GM18505 (cell line): ENCODE data around the gene ACP5.
A peak's percentile ranks its signal among the peaks of the same experiment; 100 is the strongest.
"Not testable (repeated sequence)": the region's sequence is repeated elsewhere in the genome, so short reads cannot be mapped to it uniquely, and the experiment has no call there.

Experiments used
- ATAC-seq: cut with Tn5 transposase; IDR thresholded peaks from one replicate; pipeline ENCODE4 v1.9.1; 2021; ENCODE audit not compliant: unreplicated experiment
- POLR2A ChIP-seq: IDR thresholded peaks from 4 replicates; pipeline ENCODE4 v1.6.1; 2011; ENCODE audit warnings: borderline replicate concordance; ENCODE audit not compliant: insufficient read depth, insufficient read length; ENCODE audit errors: extremely low read depth

Gene ACP5

GRCh38 chr19:11570039-11570462 lies 7.4 kb downstream of the ACP5 start:
- no peak for TF ChIP-seq POLR2A
- ATAC-seq: no peak

DNA sequence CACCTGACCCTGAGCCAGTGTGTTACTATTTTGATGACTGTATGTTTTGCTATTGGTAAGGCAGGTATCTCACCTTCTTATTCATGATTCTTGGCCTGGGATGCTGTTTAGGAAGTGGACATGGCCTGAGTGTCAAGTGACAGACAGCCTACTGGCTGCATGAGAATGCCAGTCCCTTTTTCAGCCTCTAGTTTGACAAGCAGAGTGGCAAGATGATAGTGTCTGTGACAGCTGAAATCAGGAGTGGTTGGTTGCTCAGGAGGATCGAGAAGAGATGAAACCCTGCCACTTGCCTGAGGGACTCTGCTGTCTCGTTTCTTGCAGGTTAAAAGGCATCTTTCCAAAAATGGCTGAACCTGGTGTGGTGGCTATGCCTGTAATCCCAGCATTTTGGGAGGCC lies 11.3 kb downstream of the ACP5 start:
- TF ChIP-seq POLR2A: no peak
- ATAC-seq: no peak

GRCh38 chr19:11565649-11565980 lies 11.8 kb downstream of the ACP5 start:
- ATAC-seq: not testable (repeated sequence)

- ATAC-seq: not testable (repeated sequence)
These were observed 13.2 kb downstream of the ACP5 start for GRCh38 chr19:11564082-11564807.

GRCh38 chr19:11563532-11563931 lies 13.9 kb downstream of the ACP5 start:
- TF ChIP-seq POLR2A: no peak
- ATAC-seq: no peak

- ATAC-seq: no peak
- TF ChIP-seq POLR2A: peak; percentile 17
These were observed 16.9 kb downstream of the ACP5 start for GRCh38 chr19:11560404-11561051.

DNA sequence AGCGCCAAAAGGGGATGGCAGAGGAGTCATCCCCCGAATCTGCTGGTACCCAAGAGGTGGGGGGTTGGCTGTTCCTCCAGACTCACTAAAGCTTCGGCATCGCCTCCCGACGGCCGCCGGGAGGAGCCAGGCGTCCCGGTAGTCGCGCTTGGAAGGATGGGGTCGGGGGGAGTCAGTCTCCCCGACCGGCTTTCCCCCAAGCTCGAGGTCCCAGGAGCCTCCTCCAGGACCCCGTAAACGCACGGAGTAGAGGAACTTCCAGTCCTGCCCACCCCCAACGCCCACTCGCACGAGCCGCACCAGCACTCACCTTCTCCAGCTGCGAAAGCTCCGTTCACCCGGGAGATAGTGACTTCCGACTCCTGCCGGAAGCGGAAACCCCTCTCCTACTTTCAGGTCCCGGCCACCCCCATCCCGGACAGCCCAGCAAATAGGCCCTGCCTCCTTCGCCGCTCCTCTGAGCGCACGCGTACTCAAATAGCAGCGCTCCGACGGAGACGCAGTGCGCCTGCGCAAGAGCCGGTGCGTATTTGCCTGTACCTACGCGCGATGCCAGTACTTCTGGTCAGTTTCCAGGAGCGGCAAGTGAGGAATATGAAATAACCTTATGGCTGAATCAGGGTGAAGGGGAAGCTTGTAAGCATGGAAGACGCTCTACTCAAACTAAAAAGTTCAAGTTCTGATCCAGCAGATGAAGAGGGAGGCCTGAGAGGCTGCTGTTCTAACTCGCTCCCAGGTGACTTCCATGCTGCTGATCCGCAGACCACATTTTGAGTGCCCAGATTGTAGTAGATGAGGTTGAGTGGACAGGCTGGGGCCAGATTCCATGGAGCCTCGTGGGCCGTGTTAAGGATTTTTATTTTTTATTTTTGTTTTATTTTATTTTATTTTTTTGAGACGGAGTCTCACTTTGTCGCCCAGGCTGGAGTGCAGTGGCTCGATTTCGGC lies 18.3 kb downstream of the ACP5 start, which contains the start of gene ELOF1:
Gene ELOF1, minus strand, starts transcription at position 350 of the 948 bp plus-strand sequence. CDS start 4,883 bp downstream, outside the sequence.
- ATAC-seq: peak; percentile 72
- TF ChIP-seq POLR2A: peak; percentile 89

DNA sequence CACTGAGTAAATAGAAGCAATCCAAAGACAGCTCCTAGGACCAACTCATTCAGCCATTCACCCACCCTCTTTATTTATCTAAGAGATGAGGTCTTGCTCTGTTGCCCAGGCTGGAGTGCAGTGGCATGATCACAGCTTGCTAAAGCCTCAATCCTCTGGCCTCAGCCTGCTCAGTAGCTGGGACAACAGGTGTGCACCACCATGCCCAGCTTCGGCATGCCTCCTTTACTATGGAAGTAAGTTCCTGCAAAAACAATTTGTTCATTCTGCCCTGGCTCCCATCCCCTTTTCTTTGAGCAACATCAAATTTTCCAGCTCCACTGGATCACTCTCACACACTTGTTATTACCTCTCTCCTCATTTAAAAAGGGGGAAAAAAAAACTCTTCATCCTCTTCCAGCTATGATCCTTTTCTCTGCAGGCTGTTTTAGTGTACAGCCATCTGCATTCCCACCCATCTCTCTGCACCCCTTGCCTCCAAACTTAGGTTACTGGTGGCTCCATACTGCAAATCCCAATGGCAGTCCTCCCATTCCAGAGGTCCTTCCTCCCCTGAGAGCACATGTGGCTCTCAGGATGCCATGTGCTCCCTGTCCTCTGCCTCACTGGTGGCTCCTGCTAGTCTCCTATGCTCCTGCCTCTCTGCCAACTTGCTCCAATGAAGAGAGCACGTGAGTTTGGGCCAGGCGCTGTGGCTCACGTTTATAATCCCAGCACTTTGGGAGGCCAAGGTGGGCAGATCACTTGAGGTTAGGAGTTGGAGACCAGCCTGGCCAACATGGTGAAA lies 20.6 kb downstream of the ACP5 start:
- ATAC-seq: no peak
- TF ChIP-seq POLR2A: no peak

DNA sequence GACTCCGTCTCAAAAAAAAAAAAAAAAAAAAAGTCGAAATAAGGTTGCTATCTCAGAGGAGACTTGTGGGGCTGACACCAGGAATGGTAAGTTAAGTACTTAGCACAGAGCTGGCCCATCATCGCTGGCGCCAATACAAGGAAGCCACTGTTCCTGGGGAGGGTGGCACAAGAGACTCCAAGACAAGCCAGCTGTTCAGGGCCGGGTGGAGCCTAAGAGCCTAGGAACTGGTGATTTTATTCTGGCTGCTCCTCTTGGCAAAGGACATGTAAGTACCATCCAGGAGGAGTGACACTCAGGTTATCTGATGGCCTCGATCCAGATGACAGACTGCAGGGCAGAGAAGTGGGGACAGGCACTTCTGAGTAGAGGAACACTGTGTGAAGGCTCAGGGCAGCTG lies 22.2 kb downstream of the ACP5 start:
- ATAC-seq: no peak
- no peak for TF ChIP-seq POLR2A

- TF ChIP-seq POLR2A: no peak
- ATAC-seq: no peak
These were observed 23.3 kb downstream of the ACP5 start for GRCh38 chr19:11554160-11554559.

- ATAC-seq: no peak
- no peak for TF ChIP-seq POLR2A
These were observed 24.6 kb downstream of the ACP5 start for GRCh38 chr19:11552666-11553372.

DNA sequence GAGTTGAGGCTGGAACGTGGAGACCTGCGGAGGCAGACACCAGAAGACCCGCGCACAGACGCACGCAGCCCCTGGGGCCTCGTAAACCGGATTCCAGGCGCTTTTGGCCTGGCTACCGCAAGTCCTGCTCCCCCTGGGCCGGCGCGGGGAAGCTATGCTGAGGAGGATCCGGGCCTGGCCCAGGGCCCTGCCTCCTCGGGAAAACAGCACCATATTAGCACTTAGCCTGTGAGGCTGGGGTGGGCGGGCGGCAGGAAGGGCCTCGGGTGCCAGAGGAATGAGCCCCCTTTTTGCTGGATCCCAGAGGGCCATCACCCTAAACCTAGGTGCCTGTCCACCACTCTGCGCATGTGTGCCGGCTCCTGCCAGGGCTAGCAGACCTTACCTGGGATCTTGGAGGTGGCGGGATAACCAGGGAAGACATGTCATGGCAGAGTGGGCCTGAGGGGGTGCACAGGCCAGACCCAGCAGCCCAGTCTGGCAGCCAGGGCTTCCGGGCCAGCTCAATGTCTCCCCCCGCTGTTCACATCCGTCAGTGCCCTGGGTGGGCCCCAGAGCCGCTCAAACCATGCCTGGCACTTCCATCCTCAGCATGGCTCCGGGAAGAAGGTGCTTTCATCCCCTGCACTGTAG lies 25.7 kb downstream of the ACP5 start:
- ATAC-seq: no peak
- TF ChIP-seq POLR2A: no peak

DNA sequence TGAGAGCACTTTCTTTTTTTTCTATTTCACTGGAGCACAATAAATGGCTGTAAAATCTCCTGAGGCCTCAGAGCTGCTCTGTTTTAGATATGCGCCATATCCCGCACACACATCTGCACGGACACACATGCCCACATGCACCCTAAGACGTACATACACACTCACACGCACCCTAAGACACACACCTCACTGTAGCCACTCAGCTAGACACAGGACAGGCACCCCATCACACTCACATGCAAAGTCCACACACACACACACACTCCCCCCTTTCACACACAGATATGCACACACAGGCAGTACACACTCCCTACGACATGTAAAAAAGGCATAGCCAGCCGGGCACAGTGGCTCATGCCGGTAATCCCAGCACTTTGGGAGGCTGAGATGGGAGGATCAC lies 27.2 kb downstream of the ACP5 start:
- ATAC-seq: no peak
- no peak for TF ChIP-seq POLR2A
